ENCODE data around the gene ZNF367.

The ZNF367 gene

DNA sequence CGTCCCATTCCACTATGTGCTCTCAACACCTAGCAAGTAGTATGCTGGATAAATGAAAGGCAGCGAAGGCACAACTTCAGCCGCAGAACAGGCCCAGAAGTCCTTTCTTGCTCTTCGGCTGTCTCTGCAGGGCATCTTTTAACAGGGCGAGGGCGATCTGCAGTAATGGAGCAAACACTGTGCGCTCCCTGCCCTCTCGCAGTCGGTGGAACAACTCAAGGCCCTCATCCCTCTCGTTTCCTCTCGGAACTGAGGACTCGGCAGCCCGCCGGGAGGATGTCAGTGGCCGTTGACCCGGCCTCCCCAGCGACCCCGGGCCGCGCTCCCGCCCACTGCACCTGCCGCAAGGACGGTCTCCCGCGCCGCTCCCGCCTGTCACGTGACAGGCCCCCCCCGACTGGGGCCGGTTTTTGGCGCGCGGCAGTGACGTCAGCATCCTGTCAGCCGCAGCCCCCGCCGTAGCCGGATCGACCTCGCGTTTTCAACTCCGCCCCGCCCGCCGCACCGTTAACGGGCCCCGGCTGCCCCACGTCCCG lies 1.1 kb downstream of the ZNF367 start:
- TF ChIP-seq, protein P1, sequence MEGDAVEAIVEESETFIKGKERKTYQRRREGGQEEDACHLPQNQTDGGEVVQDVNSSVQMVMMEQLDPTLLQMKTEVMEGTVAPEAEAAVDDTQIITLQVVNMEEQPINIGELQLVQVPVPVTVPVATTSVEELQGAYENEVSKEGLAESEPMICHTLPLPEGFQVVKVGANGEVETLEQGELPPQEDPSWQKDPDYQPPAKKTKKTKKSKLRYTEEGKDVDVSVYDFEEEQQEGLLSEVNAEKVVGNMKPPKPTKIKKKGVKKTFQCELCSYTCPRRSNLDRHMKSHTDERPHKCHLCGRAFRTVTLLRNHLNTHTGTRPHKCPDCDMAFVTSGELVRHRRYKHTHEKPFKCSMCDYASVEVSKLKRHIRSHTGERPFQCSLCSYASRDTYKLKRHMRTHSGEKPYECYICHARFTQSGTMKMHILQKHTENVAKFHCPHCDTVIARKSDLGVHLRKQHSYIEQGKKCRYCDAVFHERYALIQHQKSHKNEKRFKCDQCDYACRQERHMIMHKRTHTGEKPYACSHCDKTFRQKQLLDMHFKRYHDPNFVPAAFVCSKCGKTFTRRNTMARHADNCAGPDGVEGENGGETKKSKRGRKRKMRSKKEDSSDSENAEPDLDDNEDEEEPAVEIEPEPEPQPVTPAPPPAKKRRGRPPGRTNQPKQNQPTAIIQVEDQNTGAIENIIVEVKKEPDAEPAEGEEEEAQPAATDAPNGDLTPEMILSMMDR (IDR thresholded peaks at IDR 0.05; ENCODE audit: insufficient read depth, low read length, poor library complexity, severe bottlenecking) = no peak
- peak overlapping the region; percentile 93 for H3K4me3 ChIP-seq (replicated peaks; ENCODE audit: low read depth, low read length)
- DNase-seq (ENCODE audit: extremely low read depth, insufficient read length) = peak; percentile 93

DNA sequence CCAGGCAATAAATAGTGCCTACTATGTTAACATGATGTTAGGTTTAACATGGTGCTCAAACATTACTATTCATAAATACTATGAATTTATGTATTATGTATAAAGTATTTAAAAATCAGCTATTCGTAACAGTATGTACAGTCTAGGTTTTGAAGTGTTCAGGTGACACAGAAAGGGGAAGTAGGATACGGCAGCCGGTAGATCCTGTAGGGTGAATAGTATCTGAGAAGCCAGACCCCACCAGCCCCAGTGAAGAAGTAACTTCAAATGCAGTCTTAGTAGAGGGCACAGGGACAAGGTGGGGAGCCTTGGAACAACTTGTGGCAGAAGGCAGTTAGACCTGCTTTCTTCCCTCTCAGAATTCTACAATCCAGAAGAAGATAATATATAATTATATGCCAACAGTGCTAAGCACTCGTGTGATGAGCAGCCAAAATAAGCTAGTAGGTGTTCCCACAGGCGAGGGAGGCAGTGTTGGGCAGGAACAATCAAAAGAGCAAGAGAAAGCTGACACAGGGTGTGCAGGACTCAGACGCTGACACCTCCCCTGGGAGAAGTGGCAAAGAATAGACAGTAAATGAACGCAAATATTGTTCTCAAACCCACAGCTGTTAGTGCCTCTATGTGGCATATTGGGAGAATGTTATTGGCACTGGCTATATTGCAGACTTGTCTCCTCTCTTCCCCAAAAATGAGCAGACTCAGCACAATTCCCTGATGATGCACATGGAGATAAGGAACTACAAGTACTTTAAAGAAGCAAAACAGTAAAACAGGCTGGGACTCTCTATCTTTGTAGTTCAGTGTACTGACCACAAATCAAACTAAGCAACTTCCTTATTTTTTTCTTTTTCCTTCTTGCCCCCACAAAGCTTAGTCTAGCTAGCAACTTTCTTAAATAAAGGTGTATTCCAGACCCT lies 4.6 kb downstream of the ZNF367 start:
- Histone ChIP-seq H3K36me3 (ENCODE audit: control insufficient read depth, insufficient read depth, low read length) (no peaks in the 10 kb centered on the region), H3K27me3 (replicated peaks; ENCODE audit: control insufficient read depth, insufficient read depth, low read length) (no peaks in the 10 kb centered on the region), H3K4me3 (replicated peaks; ENCODE audit: low read depth, low read length) (peak overlapping the region; percentile 53)
- TF ChIP-seq, protein P1 (IDR thresholded peaks at IDR 0.05; ENCODE audit: insufficient read depth, low read length, poor library complexity, severe bottlenecking) = peak; percentile 9
- DNase-seq (ENCODE audit: extremely low read depth, insufficient read length) = peak; percentile 38

More for the DNA sequence above, 1.1 kb downstream of the ZNF367 start:
- no peaks in the 10 kb centered on the region for H3K27me3 ChIP-seq (replicated peaks; ENCODE audit: control insufficient read depth, insufficient read depth, low read length)
- H3K36me3 ChIP-seq (ENCODE audit: control insufficient read depth, insufficient read depth, low read length) = no peaks in the 10 kb centered on the region

DNA sequence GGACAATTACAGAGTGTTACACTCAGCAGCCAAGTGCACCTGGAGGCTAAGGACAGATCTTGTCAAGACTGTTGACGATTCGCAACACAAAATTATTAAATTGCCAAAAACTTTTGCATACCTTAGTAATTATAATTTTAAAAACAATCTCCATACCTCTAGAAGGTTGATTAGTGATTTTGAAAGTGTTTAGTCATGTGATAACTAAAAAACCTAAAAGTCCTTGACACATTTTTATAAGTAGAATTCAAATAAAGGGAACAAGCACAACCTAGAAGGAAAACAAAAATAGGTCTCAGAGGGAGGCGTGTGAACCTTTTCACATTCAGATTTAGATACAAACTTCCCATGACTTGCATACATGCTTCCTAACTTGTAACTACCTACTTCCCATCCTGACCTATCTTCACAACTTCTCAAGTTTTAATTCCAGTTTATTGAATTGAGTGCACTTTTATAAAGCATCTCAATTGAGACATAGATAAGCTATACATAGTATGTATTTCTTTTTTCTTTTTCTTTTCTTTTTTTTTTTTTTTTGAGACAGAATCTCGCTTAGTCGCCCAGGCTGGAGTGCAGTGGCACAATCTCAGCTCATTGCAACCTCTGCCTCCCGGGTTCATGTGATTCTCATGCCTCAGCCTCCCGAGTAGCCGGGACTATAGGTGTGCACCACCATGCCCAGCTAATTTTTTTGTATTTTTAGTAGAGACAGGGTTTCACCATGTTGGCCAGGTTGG lies 5.8 kb downstream of the ZNF367 start:
- DNase-seq (ENCODE audit: extremely low read depth, insufficient read length) = no peak
- Histone ChIP-seq H3K36me3 (ENCODE audit: control insufficient read depth, insufficient read depth, low read length) (no peaks in the 10 kb centered on the region), H3K27me3 (replicated peaks; ENCODE audit: control insufficient read depth, insufficient read depth, low read length) (no peaks in the 10 kb centered on the region), H3K4me3 (replicated peaks; ENCODE audit: low read depth, low read length) (no peak overlapping the region)
- TF ChIP-seq, protein P1 (IDR thresholded peaks at IDR 0.05; ENCODE audit: insufficient read depth, low read length, poor library complexity, severe bottlenecking) = no peak

DNA sequence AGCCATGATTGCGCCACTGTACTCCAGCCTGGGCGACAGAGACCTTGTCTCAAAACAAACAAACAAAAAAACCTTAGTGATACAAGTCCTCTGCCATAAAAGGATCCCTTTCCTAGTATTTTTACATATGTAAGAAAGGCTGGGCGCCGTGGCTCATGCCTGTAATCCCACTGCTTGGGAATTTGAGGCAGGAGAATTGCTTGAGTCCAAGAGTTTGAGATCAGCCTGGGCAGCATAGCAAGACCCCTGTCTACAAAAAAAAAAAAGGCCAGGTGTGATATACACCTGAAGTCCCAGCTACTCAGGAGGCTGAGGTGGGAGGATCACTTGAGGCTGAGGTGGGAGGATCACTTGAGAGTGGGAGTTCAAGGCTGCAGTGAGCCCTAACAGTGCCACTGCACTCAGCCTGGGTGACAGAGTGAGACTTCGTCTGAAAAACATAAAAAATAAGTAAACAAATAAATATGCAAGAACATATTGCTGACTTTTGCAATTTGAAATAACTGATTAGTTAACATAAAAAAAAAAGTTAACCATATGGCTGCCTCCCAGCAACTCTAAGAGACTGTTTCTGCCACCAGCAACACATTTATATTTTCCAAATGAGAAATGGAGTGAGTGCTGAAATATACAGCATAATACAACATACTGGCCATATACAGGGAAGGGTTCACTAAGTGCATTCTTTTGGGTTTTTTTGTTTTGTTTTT lies 6.9 kb downstream of the ZNF367 start:
- no peaks in the 10 kb centered on the region for H3K27me3 ChIP-seq (replicated peaks; ENCODE audit: control insufficient read depth, insufficient read depth, low read length)
- no peak for DNase-seq (ENCODE audit: extremely low read depth, insufficient read length)
- no peaks in the 10 kb centered on the region for H3K36me3 ChIP-seq (ENCODE audit: control insufficient read depth, insufficient read depth, low read length)
- TF ChIP-seq, protein P1 (IDR thresholded peaks at IDR 0.05; ENCODE audit: insufficient read depth, low read length, poor library complexity, severe bottlenecking) = no peak
- no peak overlapping the region for H3K4me3 ChIP-seq (replicated peaks; ENCODE audit: low read depth, low read length)

DNA sequence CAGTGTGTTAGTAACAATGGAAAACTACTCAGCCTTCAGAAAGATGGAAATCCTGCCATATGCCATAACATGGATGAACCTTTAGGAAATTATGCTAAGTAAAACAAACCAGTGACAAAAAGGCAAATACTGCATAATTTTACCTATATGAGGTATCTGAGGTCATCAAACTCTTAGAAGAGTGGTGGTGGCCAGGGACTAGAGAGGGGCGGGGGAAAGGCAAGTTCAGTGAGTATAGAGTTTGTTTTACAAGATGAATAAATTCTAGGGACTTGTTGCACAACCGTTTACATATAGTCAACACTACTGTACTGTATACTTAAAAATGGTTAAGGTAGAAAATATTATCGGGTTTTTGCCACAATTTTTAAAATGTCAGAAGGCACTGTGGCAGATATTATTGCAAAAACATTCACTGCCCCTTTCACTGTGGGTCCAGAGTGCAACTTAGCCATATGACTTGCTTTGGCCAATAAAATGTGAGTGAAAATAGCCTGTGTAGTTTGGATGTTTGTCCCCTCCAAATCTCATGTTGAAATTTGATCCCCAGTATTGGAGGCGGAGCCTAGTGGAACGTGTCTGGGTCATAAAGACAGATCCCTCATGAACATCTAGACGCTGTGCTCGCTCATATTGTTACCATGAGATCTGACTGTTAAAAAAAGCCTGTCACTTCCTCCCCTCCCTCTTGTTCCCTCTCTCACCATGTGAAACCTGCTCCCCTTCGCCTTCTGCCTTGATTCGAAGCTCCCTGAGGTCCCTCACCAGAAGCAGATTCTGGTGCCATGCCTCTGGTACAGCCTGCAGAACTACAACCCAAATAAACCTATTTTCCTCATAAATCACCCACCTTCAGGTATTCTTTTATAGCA lies 9.5 kb downstream of the ZNF367 start:
- Histone ChIP-seq H3K36me3 (ENCODE audit: control insufficient read depth, insufficient read depth, low read length) (no peaks in the 10 kb centered on the region), H3K27me3 (replicated peaks; ENCODE audit: control insufficient read depth, insufficient read depth, low read length) (no peaks in the 10 kb centered on the region), H3K4me3 (replicated peaks; ENCODE audit: low read depth, low read length) (no peak overlapping the region)
- TF ChIP-seq, protein P1 (IDR thresholded peaks at IDR 0.05; ENCODE audit: insufficient read depth, low read length, poor library complexity, severe bottlenecking) = no peak
- DNase-seq (ENCODE audit: extremely low read depth, insufficient read length) = no peak
